Measurements from ENCODE around the gene NLRP1.

NLRP1 gene

GRCh38 chr17:5584383-5585286, at the start of gene NLRP1:
Gene NLRP1 (minus strand): TSS chr17:5584509. CDS start chr17:5583957, 552 bp downstream.
- peak; percentile 93 for DNase-seq

DNA sequence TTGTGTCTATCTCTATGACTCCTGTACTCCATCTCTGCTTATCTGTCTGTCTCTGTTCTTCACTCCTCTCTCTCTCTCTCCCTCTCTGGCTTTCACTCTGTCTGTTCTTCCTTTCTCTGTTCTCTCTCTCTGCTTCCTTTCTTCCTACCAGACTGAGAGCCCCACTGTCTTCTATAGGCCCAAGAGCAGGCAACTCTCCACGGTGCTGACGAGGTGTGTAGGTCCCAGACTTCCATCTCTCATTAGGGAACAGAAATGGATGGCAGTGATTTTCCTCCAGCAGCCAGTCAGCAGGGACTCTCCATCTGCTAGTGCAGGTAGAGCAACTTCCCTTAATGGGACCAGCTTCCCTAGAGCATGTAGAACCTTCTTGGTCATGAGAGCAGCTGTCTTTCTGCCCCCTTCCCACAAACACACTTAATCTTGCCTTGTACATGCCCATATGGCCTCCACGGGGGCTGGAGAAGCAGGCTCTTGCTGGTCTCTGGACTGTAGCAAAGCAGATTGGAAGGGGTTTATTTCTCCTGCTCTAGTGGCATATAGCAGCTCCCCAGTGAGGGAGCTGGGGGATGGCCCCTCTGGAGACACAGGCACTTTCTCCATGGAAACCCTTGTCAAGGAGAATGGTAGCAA, 47.8 kb upstream of the NLRP1 start:
- DNase-seq = no peak

DNA sequence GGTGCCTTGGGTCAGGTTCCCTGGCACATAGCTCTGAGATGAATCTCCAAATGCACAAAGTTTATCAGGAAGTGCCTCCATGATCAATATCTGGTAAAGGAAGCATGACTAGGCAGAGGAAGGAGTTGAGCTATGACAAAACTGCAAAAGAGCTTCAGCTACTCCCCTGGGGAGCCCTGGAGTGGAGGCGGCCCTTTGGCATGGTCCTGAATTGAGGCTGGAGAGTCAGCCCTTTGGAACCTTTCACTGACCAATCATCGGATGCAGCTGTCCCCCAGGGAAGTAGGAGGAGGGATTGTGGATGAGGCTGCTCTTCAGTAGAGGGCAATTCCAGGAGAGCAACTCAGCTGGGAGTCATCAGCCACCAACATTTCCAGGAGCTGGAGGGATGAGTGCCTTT, 46.1 kb upstream of the NLRP1 start:
- DNase-seq = peak; percentile 79

DNA sequence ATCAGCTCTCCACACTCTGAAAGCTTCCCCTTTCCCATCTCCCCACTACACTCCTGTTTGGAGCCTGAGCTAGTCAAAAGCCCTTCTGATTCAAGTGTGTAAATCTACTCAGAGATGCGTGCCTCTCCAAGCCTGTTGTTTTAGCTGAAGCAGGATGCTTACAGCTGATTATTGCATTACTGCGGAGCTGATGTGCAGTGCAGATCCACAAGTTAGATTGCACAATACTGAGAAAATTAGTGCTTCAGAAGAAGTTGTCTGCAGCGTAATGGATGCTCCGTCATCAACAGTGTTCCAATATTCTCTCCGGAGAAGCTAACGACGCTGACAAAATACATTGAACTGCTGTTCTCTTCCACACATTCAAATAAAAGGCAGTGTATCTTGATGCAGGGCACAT, 44.8 kb upstream of the NLRP1 start:
- no peak for DNase-seq

GRCh38 chr17:5628262-5628661, 44.0 kb upstream of the NLRP1 start:
- no peak for DNase-seq

DNA sequence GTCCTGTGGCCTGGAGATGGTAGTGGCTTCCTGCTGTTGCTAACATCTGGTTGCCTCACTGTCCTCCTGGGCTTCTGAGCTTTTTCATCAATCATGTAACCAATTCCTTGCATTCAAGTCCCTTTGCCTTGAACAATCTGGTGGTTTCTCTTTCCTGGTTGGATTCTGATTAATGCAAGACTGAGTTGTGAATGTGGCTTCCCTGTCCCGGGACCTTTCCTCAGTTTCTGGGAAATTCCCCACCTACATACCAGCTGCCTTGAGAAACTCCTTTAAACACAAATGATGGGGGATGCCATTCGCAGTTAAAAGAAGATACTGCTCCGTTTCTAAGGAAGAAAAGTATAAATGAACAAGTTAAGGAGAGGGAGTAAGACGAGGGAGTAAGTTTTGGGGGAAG, 39.9 kb upstream of the NLRP1 start:
- no peak for DNase-seq

DNA sequence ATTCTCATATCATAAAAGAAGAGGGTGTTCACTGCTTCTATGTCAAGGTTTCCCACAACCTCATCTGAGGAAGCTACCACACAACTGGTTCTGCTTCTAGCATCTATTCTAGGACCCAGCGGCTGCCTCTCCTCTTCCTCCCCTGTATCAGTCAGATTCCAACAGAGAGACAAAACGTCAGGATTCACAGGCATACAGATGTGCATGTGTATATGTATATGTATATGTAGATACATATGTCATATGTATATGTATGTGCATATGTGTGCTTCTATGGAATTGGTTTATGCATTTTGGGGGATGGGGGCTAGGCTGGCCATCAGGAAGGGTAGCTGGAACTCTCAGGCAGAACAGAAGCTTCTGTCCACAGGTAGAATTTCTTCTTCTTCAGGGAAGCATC, 37.4 kb upstream of the NLRP1 start:
- no peak for DNase-seq

GRCh38 chr17:5621026-5621425, 36.7 kb upstream of the NLRP1 start:
- no peak for DNase-seq

GRCh38 chr17:5619088-5619740, 34.9 kb upstream of the NLRP1 start:
- DNase-seq = no peak

GRCh38 chr17:5618476-5618875, 34.2 kb upstream of the NLRP1 start:
- no peak for DNase-seq

GRCh38 chr17:5615476-5615875, 31.2 kb upstream of the NLRP1 start:
- DNase-seq = no peak

DNA sequence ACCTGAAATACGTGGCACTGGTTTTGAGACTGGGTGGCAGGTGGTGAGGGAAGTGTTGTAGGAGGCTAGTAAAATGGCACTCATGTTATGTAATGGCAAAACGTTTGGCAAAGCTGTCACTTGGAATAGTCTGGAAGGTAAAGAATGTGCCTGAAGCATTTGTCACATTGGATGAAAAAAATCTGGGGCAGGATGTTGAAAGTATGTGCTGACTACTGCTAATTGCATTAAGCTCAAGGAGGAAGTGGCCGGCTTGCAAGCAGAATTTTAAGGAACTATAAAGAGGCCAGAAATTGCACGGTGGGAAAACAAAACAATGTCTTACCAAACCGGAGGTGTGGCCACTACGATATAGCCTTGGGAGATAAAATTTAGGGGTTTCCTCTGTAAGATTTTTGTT, 26.6 kb upstream of the NLRP1 start:
- no peak for DNase-seq

DNA sequence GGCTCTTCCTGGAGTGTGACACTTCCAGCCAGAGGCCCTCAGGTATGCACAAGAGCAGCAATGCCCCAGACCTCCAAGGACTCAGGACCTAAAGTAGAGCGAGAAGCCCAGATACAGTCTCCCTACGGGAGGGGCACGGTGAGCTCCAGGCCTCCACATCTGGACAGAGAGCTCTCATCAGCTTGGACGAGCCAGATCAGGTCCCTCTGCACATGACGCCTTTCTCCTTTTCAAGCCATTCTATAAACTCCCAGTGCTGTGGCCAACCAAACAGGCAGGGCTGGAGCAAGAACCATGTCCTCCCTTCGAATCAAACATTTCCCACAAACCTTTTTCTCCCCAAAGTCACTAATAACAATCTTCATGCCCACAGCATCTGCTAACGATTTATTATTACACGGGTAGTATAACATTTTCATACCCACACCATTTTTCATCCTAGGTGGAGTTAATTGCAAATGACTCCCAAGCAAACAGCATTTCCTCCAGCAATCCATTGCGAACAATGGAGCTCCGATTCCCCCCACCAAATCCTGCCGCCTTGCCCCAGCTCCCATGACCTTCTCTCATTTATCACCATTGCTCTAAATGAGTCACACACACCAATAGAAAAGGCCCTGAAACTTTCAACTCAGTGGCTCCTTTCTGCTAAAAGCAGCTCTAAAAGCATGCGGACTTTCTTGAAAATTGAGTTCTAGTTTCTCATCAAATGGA, 24.2 kb upstream of the NLRP1 start:
- DNase-seq = no peak

DNA sequence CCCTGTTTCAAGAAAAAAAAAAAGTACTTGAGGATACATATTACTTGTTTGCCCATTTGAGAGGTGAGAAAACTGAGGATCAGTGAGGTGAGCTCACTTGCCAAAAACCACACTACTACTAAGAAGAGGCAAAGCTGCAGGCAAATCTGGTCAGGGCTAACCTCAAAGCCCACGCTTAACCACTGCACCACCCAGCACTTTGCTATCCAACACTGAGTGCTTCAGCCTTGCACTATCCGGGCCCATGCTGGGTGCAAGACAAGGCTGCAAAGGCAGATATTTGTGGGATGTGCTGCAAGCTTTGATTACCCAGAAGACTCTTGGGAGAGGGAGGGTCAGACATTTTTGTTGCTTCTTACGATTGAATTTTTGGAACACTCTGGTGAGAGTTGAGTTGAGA, 23.6 kb upstream of the NLRP1 start:
- no peak for DNase-seq

DNA sequence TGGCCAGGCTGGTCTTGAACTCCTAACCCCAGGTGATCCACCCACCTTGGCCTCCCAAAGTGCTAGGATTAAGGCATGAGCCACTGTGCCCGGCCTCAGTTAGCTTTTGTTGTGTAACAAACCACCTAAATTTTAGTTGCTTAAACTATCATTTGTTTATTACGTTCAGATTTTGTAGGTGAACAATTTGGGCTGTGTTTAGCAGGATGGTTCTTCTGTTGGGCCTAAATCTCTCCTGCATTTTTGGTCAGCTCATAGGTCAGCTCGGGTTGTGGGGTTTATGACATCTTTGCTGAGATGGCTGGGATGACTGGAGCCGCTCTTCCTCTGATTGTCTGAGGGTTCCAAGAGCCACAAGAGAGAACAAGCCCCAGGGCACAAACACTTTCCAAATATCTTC, 21.1 kb upstream of the NLRP1 start:
- no peak for DNase-seq

DNA sequence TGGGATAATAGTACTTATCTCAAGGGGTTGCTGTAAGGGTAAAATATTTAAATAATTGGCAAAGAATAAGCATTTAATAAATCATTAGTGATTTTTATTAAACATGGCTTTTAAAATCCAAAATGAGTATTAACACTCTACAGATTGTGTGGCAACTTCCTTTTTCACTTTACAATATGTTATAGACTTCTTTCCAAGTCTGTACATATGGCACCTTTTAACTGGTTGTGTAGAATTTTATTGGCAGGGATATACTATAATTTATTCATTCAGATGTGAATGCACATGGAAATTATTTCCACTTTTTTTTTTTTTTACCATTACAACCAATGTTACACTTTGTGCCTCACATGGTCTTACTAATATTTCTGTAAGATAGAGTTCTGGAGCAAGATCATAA, 15.7 kb upstream of the NLRP1 start:
- no peak for DNase-seq

- no peak for DNase-seq
These were observed 14.1 kb upstream of the NLRP1 start for GRCh38 chr17:5598457-5598856.

- no peak for DNase-seq
These were observed 12.1 kb upstream of the NLRP1 start for GRCh38 chr17:5596421-5596820.

- DNase-seq = no peak
These were observed 11.5 kb upstream of the NLRP1 start for GRCh38 chr17:5595831-5596230.

DNA sequence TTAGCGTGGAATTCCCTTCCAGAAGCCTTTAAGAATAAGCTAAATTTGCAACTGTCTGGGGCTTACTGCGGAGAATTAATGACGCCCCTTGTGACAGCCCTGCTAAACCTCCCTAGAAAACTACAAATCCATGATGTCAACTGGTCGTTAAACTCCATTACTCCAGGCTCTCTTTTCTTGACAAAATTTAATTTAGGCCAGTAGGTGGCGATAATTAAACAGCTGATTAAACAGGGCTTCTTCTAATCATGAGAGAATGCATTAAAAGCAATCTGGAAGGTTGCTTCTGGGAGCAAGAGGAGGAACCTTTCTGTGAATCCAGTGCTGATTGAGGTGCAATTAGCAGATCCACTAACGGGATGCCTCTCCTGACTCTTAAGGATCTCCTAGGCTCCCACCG, 8.1 kb upstream of the NLRP1 start:
- peak; percentile 44 for DNase-seq

DNA sequence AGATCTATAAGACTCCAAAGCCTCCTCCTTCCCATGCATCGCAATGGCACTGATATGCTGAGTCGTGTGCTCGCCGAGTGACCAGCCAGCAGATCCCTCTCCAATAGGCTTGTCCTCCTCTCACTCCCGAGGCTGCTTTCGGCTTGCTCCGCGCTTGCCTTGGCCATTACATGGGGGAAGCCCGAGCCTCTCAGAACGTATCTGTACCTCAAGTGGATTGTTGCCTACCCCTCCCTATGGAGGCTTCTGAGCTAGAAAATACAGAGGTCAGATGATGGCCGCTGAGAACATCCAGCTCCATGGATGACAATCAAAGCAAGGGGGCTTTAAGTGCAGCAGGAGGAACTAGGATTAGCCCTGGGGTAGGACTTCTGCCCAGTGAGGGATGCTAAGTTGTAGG, 7.7 kb upstream of the NLRP1 start:
- DNase-seq = no peak

DNA sequence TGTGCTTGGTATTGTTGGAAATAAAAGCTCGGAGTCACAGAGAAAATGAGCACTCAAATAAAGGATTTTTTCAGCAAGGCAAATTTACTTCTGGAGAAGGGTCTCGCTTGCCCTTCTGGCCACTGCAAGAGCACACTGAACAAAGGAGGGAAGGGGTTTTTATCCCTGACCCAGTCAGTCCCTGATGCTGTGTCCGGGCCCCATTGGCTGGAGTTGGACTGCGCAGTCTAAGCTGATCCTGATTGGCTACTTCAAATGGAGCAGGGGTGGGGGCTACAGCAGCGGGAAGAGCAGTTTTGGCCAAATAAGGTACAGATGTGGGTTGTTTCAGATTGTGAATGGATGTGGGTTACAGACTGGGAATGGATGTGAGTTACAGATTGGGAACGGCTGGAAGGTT, 4.3 kb upstream of the NLRP1 start:
- DNase-seq = no peak

DNA sequence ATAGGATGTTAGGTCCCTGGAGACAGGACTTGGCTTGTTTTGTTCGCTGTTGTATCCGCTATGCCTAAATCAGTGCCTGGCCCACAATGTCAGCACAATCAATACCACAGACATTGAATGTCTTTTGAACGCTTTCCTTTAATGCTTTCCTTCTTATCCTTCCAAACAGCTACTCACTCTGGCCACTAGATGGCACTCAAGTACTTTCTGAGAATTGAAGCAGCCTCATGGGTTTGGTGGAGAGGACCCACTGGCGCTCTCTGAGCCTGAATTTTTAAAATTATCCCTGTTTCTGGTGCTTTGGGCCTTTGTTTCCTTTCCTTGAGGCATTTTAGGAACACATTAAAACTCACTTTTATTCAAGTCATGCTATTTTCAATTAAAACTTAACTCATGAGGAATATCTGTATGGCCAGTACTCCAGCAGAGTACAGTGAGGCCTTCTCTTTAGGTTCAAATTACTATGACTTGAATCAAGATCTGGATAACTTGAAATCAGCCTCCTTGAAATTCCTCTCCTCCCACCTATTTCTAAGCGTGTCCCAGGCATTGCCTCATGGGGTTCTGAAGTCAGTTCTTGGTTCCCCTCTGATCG, 3.2 kb upstream of the NLRP1 start:
- DNase-seq = peak; percentile 79

Data from fibroblast of skin of right biceps (primary cell).